Mesothelial cell of epicardium (in vitro differentiated cells): ENCODE data around the gene EPHA4. TPM values are rescaled to one million over a fixed set of nuclear protein-coding genes. Genes with fewer than 3 reads are reported as not detected.

Experiments used
- DNase-seq, 2 experiments: peaks; one replicate each; pipeline ENCODE4 v3.0.0; 2021; ENCODE audit warnings: low spot score in 2 of 2; ENCODE audit not compliant: unreplicated experiment in 2 of 2
- H3K27ac Mint-ChIP-seq: 2 replicates; pipeline ENCODE4 v1.8.0; 2021; ENCODE audit warnings: mixed read lengths
- H3K27me3 Mint-ChIP-seq: 2 replicates; pipeline ENCODE4 v1.8.0; 2021; ENCODE audit warnings: low read depth, mixed read lengths
- H3K36me3 Mint-ChIP-seq: 2 replicates; pipeline ENCODE4 v1.8.0; 2021; ENCODE audit warnings: mixed read lengths
- H3K4me1 Mint-ChIP-seq: 2 replicates; pipeline ENCODE4 v1.8.0; 2021; ENCODE audit warnings: mixed read lengths
- H3K4me3 Mint-ChIP-seq: 2 replicates; pipeline ENCODE4 v1.8.0; 2021; ENCODE audit warnings: mild to moderate bottlenecking, moderate library complexity, mixed read lengths
- H3K9me3 Mint-ChIP-seq: 2 replicates; pipeline ENCODE4 v1.8.0; 2021; ENCODE audit warnings: mixed read lengths
- CTCF ChIP-seq: fragments of 200-600 bp; sonication (generic); IDR thresholded peaks from one replicate; pipeline ENCODE4 v1.5.0; 2021; ENCODE audit warnings: antibody characterized with exemption; ENCODE audit not compliant: unreplicated experiment
- total RNA-seq: library from RNA; stranded (reverse); gene quantifications from 3 replicates; pipeline ENCODE4 v1.2.1, GENCODE V29; 2021

The EPHA4 gene
- total RNA-seq, 1 donor from 2014 or later: 20.5 TPM

GRCh38 chr2:221495731-221496130, 76.4 kb downstream of the EPHA4 start:
- DNase-seq: no peak
- Mint-ChIP-seq H3K27me3 (peaks cover 3% of the 10 kb centered on the region), H3K4me1 (peaks cover 30% of the 10 kb centered on the region), H3K36me3 (peaks cover 7% of the 10 kb centered on the region), H3K27ac (no peak overlapping the region), H3K4me3 (no peak overlapping the region), H3K9me3 (no peaks in the 10 kb centered on the region)
- TF ChIP-seq CTCF: no peak

- no peak for DNase-seq
- peaks cover 29% of the 10 kb centered on the region for H3K4me1 Mint-ChIP-seq
- H3K27ac Mint-ChIP-seq: no peak overlapping the region
- no peaks in the 10 kb centered on the region for H3K9me3 Mint-ChIP-seq
- H3K36me3 Mint-ChIP-seq: peaks cover 7% of the 10 kb centered on the region
- no peak for TF ChIP-seq CTCF
- H3K27me3 Mint-ChIP-seq: peaks cover 3% of the 10 kb centered on the region
- H3K4me3 Mint-ChIP-seq: no peak overlapping the region
These were observed 77.5 kb downstream of the EPHA4 start for GRCh38 chr2:221494556-221494955.

- Mint-ChIP-seq H3K27me3 (peaks cover 3% of the 10 kb centered on the region), H3K27ac (no peak overlapping the region), H3K4me1 (peaks cover 32% of the 10 kb centered on the region), H3K4me3 (no peak overlapping the region), H3K36me3 (peaks cover 7% of the 10 kb centered on the region), H3K9me3 (no peaks in the 10 kb centered on the region)
- no peak for DNase-seq
- no peak for TF ChIP-seq CTCF
These were observed 78.7 kb downstream of the EPHA4 start for GRCh38 chr2:221493391-221493790.

GRCh38 chr2:221492636-221493035, 79.5 kb downstream of the EPHA4 start:
- H3K9me3 Mint-ChIP-seq: no peaks in the 10 kb centered on the region
- peaks cover 32% of the 10 kb centered on the region for H3K4me1 Mint-ChIP-seq
- H3K4me3 Mint-ChIP-seq: no peak overlapping the region
- H3K27ac Mint-ChIP-seq: no peak overlapping the region
- no peak for DNase-seq
- peaks cover 7% of the 10 kb centered on the region for H3K36me3 Mint-ChIP-seq
- peaks cover 1% of the 10 kb centered on the region for H3K27me3 Mint-ChIP-seq
- TF ChIP-seq CTCF: no peak

GRCh38 chr2:221490506-221491060, 81.5 kb downstream of the EPHA4 start:
- peaks cover 3% of the 10 kb centered on the region for H3K36me3 Mint-ChIP-seq
- H3K27ac Mint-ChIP-seq: no peak overlapping the region
- no peak for TF ChIP-seq CTCF
- H3K27me3 Mint-ChIP-seq: peaks cover 3% of the 10 kb centered on the region
- H3K4me3 Mint-ChIP-seq: no peak overlapping the region
- H3K9me3 Mint-ChIP-seq: no peaks in the 10 kb centered on the region
- no peak for DNase-seq
- H3K4me1 Mint-ChIP-seq: peaks cover 32% of the 10 kb centered on the region
